H9 (cell line): Measurements from ENCODE around the gene PERM1. TPM values are rescaled to one million over a fixed set of nuclear protein-coding genes. Genes with fewer than 3 reads are reported as not detected.

ENCODE experiments used
- DNase-seq: peaks from one replicate; pipeline ENCODE4 v3.0.0-alpha.2; 2017
- H2AFZ ChIP-seq: one replicate; pipeline ENCODE4 v1.6.1; 2013; ENCODE audit warnings: mild to moderate bottlenecking, low read length, control low read depth, moderate library complexity
- H2AK5ac ChIP-seq: 2 replicates; pipeline ENCODE4 v1.6.1; 2013; ENCODE audit warnings: low read length, control low read depth, mixed read lengths; ENCODE audit not compliant: insufficient read length
- H2BK120ac ChIP-seq: one replicate; pipeline ENCODE4 v1.6.1; 2013; ENCODE audit warnings: low read depth, mild to moderate bottlenecking, low read length, control low read depth, inconsistent platforms; ENCODE audit not compliant: poor library complexity, severe bottlenecking
- H2BK12ac ChIP-seq: 2 replicates; pipeline ENCODE4 v1.6.1; 2013; ENCODE audit warnings: low read length, control low read depth, mixed read lengths, low read depth; ENCODE audit not compliant: insufficient read length
- H2BK15ac ChIP-seq: 2 replicates; pipeline ENCODE4 v1.6.1; 2013; ENCODE audit warnings: low read depth, low read length, control low read depth
- H2BK20ac ChIP-seq: one replicate; pipeline ENCODE4 v1.6.1; 2013; ENCODE audit warnings: low read depth, mild to moderate bottlenecking, low read length, control low read depth, inconsistent platforms; ENCODE audit not compliant: poor library complexity, severe bottlenecking
- H2BK5ac ChIP-seq: 2 replicates; pipeline ENCODE4 v1.6.1; 2013; ENCODE audit warnings: low read length, control low read depth, mixed read lengths; ENCODE audit not compliant: insufficient read length
- H3K14ac ChIP-seq: 2 replicates; pipeline ENCODE4 v1.6.1; 2013; ENCODE audit warnings: low read length, control low read depth; ENCODE audit not compliant: insufficient read depth
- H3K18ac ChIP-seq: 2 replicates; pipeline ENCODE4 v1.6.1; 2013; ENCODE audit warnings: low read depth, mild to moderate bottlenecking, mixed read lengths, low read length, control low read depth; ENCODE audit not compliant: insufficient read length
- H3K23ac ChIP-seq: 2 replicates; pipeline ENCODE4 v1.6.1; 2013; ENCODE audit warnings: low read length, control low read depth, mixed read lengths, low read depth; ENCODE audit not compliant: insufficient read length
- H3K23me2 ChIP-seq: 2 replicates; pipeline ENCODE4 v1.6.1; 2013; ENCODE audit warnings: low read depth, mild to moderate bottlenecking, mixed read lengths, low read length, control low read depth; ENCODE audit not compliant: insufficient read length, poor library complexity, severe bottlenecking
- H3K27ac ChIP-seq: 2 replicates; pipeline ENCODE4 v1.5.1; 2013; ENCODE audit warnings: low read length, control low read depth, mixed read lengths, low read depth; ENCODE audit not compliant: insufficient read length
- H3K27me3 ChIP-seq: 2 replicates; pipeline ENCODE4 v1.6.1; 2013; ENCODE audit warnings: low read length, control low read depth, inconsistent platforms; ENCODE audit not compliant: insufficient read depth
- H3K4ac ChIP-seq: 2 replicates; pipeline ENCODE4 v1.6.1; 2013; ENCODE audit warnings: low read depth, mild to moderate bottlenecking, control low read depth, inconsistent platforms, low read length, moderate library complexity
- H3K4me1 ChIP-seq: 2 replicates; pipeline ENCODE4 v1.6.1; 2013; ENCODE audit warnings: low read length, control low read depth, inconsistent platforms; ENCODE audit not compliant: insufficient read depth
- H3K4me2 ChIP-seq: 2 replicates; pipeline ENCODE4 v1.6.1; 2013; ENCODE audit warnings: low read length, control low read depth, mixed read lengths; ENCODE audit not compliant: insufficient read length, insufficient read depth
- H3K56ac ChIP-seq: 2 replicates; pipeline ENCODE4 v1.6.1; 2013; ENCODE audit warnings: low read depth, mild to moderate bottlenecking, mixed read lengths, low read length, control low read depth; ENCODE audit not compliant: insufficient read length
- H3K79me1 ChIP-seq: 2 replicates; pipeline ENCODE4 v1.6.1; 2013; ENCODE audit warnings: low read depth, mild to moderate bottlenecking, moderate library complexity, low read length, control low read depth, inconsistent platforms; ENCODE audit not compliant: insufficient read depth, poor library complexity, severe bottlenecking
- H3K79me2 ChIP-seq: 2 replicates; pipeline ENCODE4 v1.6.1; 2013; ENCODE audit warnings: low read length, control low read depth, inconsistent platforms; ENCODE audit not compliant: insufficient read depth
- H3K9ac ChIP-seq: 2 replicates; pipeline ENCODE4 v1.6.1; 2013; ENCODE audit warnings: low read length, control low read depth, mixed read lengths; ENCODE audit not compliant: insufficient read length; ENCODE audit errors: extremely low read depth
- H3K9me3 ChIP-seq: one replicate; pipeline ENCODE4 v1.6.1; 2013; ENCODE audit warnings: low read depth, low read length, inconsistent platforms; ENCODE audit not compliant: control insufficient read depth
- H3T11ph ChIP-seq: one replicate; pipeline ENCODE4 v1.6.1; 2013; ENCODE audit warnings: mild to moderate bottlenecking, low read length, control low read depth, inconsistent platforms
- H4K20me1 ChIP-seq: one replicate; pipeline ENCODE4 v1.6.1; 2013; ENCODE audit not compliant: control insufficient read depth, insufficient read length, insufficient read depth
- H4K5ac ChIP-seq: 2 replicates; pipeline ENCODE4 v1.6.1; 2013; ENCODE audit warnings: low read depth, mild to moderate bottlenecking, mixed read lengths, low read length, control low read depth; ENCODE audit not compliant: insufficient read length
- H4K8ac ChIP-seq: replicated peaks from 2 replicates; pipeline ENCODE4 v1.6.1; 2013; ENCODE audit warnings: low read length, control low read depth, mixed read lengths, low read depth; ENCODE audit not compliant: insufficient read length
- H4K91ac ChIP-seq: 2 replicates; pipeline ENCODE4 v1.6.1; 2013; ENCODE audit warnings: low read depth, mild to moderate bottlenecking, moderate library complexity, mixed read lengths, low read length, control low read depth; ENCODE audit not compliant: insufficient read length
- H3K27ac Mint-ChIP-seq, 3 experiments: 2 replicates in 2 of 3; 3 replicates in 1 of 3; pipeline ENCODE4 v1.8.0; 2020 to 2021; ENCODE audit warnings: mixed read lengths in 3 of 3, mild to moderate bottlenecking in 1 of 3, moderate library complexity in 1 of 3
- H3K27me3 Mint-ChIP-seq: 2 replicates; pipeline ENCODE4 v1.8.0; 2021; ENCODE audit warnings: low read depth, mild to moderate bottlenecking, moderate library complexity, mixed read lengths
- H3K36me3 Mint-ChIP-seq, 3 experiments: 2 replicates in 2 of 3; 3 replicates in 1 of 3; pipeline ENCODE4 v1.8.0; 2020 to 2021; ENCODE audit warnings: low read depth in 3 of 3, mixed read lengths in 3 of 3; ENCODE audit not compliant: insufficient read depth in 1 of 3
- H3K4me1 Mint-ChIP-seq, 2 experiments: 2 replicates each; pipeline ENCODE4 v1.8.0; 2020; ENCODE audit warnings: mixed read lengths in 2 of 2
- H3K4me3 Mint-ChIP-seq, 2 experiments: 2 replicates in 1 of 2; 3 replicates in 1 of 2; pipeline ENCODE4 v1.8.0; 2020 to 2021; ENCODE audit warnings: mild to moderate bottlenecking in 2 of 2, mixed read lengths in 2 of 2, moderate library complexity in 1 of 2
- H3K9me3 Mint-ChIP-seq, 2 experiments: 2 replicates in 1 of 2; 3 replicates in 1 of 2; pipeline ENCODE4 v1.8.0; 2020; ENCODE audit warnings: mild to moderate bottlenecking in 2 of 2, mixed read lengths in 2 of 2, moderate library complexity in 1 of 2
- WGBS: extraction: QIAGEN DNeasy Blood & Tissue Kit; methylation state at CpG from one replicate; pipeline ENCODE4 v1.1.7; 2013; ENCODE audit warnings: missing lambda C conversion rate, low lambda C conversion rate, mixed read lengths; ENCODE audit not compliant: insufficient read length; ENCODE audit errors: extremely low coverage; 5-methylcytosine and 5-hydroxymethylcytosine counted together
- total RNA-seq: library from RNA; stranded (reverse); gene quantifications from 2 replicates; pipeline ENCODE4 v1.2.1, GENCODE V29; 2021
- TF ChIP-seq, protein P1 (sequence below): fragments of 200-600 bp; sonication (generic); conservative IDR thresholded peaks from 3 replicates; pipeline ENCODE4 v1.8.0; 2021; ENCODE audit warnings: antibody characterized with exemption, mild to moderate bottlenecking

The PERM1 gene
- total RNA-seq, 1 experiment from 2014 or later: not detected

- no peak overlapping the region for H3K23ac ChIP-seq
- peak; percentile 29 for DNase-seq
- no peak overlapping the region for H2BK15ac ChIP-seq
- H3K4me3 Mint-ChIP-seq: no peak overlapping the region; a peak in 1 of 5 replicates
- peaks cover 18% of the 10 kb centered on the region; the same call in 1 of the 2 replicates for H3K27me3 ChIP-seq
- no peaks in the 10 kb centered on the region for H3K9me3 Mint-ChIP-seq
- H3K27ac Mint-ChIP-seq: no peak overlapping the region
- no peak overlapping the region for H4K91ac ChIP-seq
- no peaks in the 10 kb centered on the region for H3K79me2 ChIP-seq
- H3T11ph ChIP-seq: no peak overlapping the region
- no peak overlapping the region for H3K56ac ChIP-seq
- H3K27me3 Mint-ChIP-seq: peaks cover 76% of the 10 kb centered on the region
- H4K20me1 ChIP-seq: no peaks in the 10 kb centered on the region
- no peaks in the 10 kb centered on the region for H3K79me1 ChIP-seq
- no peak overlapping the region for H3K4me2 ChIP-seq
- no peak overlapping the region for H3K27ac ChIP-seq
- no peak overlapping the region for H4K5ac ChIP-seq
- H3K9me3 ChIP-seq: no peaks in the 10 kb centered on the region
- H3K4me1 Mint-ChIP-seq: peaks cover 13 to 30% of the 10 kb centered on the region in 2 experiments
- H2BK20ac ChIP-seq: no peak overlapping the region
- no CpG with 5 or more reads among the region's 22 CpGs for WGBS
- no peaks in the 10 kb centered on the region for H3K4me1 ChIP-seq
- H2BK12ac ChIP-seq: no peak overlapping the region
- TF ChIP-seq, protein P1, sequence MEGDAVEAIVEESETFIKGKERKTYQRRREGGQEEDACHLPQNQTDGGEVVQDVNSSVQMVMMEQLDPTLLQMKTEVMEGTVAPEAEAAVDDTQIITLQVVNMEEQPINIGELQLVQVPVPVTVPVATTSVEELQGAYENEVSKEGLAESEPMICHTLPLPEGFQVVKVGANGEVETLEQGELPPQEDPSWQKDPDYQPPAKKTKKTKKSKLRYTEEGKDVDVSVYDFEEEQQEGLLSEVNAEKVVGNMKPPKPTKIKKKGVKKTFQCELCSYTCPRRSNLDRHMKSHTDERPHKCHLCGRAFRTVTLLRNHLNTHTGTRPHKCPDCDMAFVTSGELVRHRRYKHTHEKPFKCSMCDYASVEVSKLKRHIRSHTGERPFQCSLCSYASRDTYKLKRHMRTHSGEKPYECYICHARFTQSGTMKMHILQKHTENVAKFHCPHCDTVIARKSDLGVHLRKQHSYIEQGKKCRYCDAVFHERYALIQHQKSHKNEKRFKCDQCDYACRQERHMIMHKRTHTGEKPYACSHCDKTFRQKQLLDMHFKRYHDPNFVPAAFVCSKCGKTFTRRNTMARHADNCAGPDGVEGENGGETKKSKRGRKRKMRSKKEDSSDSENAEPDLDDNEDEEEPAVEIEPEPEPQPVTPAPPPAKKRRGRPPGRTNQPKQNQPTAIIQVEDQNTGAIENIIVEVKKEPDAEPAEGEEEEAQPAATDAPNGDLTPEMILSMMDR: no peak
- H2AFZ ChIP-seq: no peak overlapping the region
- H2AK5ac ChIP-seq: no peak overlapping the region
- no peak overlapping the region for H2BK120ac ChIP-seq
- no peak overlapping the region for H4K8ac ChIP-seq
- no peak overlapping the region for H3K18ac ChIP-seq
- H3K36me3 Mint-ChIP-seq: no peaks in the 10 kb centered on the region
- peaks cover 13% of the 10 kb centered on the region for H3K23me2 ChIP-seq
- no peak overlapping the region for H2BK5ac ChIP-seq
- H3K4ac ChIP-seq: no peak overlapping the region
- H3K14ac ChIP-seq: no peak overlapping the region
- H3K9ac ChIP-seq: no peak overlapping the region
Observed at GRCh38 chr1:1003618-1004419, 21.9 kb upstream of the PERM1 start.
